Spleen (tissue), 7 donors: ENCODE data around the gene GOLGA6L10.
"Not testable (repeated sequence)": the region's sequence is repeated elsewhere in the genome, so short reads cannot be mapped to it uniquely, and the experiment has no call there.

Experiments used
- CTCF ChIP-seq, 11 experiments: fragments of 200-600 bp in 7 of 11; fragments of 450-650 bp in 4 of 11; sonication (generic) in 4 of 11; IDR thresholded peaks in 8 of 11; conservative IDR thresholded peaks in 3 of 11; 1 replicate in 7 of 11; 2 replicates in 4 of 11; pipeline versions ENCODE4 v1.4.0 to v1.8.0; 2016 to 2021; ENCODE audit warnings: antibody characterized with exemption in 11 of 11, inconsistent platforms in 4 of 11, mild to moderate bottlenecking in 1 of 11
- POLR2A ChIP-seq, 3 donors: fragments of 450-650 bp; IDR thresholded peaks; one replicate each; pipeline ENCODE4 v1.5.1; 2017; ENCODE audit warnings: antibody characterized with exemption in 3 of 3, mild to moderate bottlenecking in 1 of 3
- donor health status: DM: no; HTN: no; CAD: no; lungs with moderate emphysema.
- donor health status: DM: no; HTN: no; CAD: no.
- donor health status: DM: no; HTN: no; CAD: no.

- not testable (repeated sequence) for TF ChIP-seq CTCF (IDR thresholded peaks at IDR 0.05 in 8 of 11, conservative IDR thresholded peaks at IDR 0.05 in 3 of 11); POLR2A (IDR thresholded peaks at IDR 0.05)
Observed at GRCh38 chr15:82331576-82332304, 17.5 kb downstream of the GOLGA6L10 start.
